Thyroid gland (tissue), 4 donors: ENCODE data around the gene CIB2.

Experiments
- CTCF ChIP-seq, 6 experiments: fragments of 200-600 bp in 3 of 6; fragments of 450-650 bp in 3 of 6; sonication (generic) in 3 of 6; IDR thresholded peaks; one replicate each; pipeline ENCODE4 v1.5.1; 2016 to 2019; ENCODE audit warnings: antibody characterized with exemption in 6 of 6, mild to moderate bottlenecking in 2 of 6, inconsistent platforms in 1 of 6, moderate library complexity in 1 of 6
- POLR2A ChIP-seq, 2 donors: fragments of 450-650 bp; IDR thresholded peaks; one replicate each; pipeline ENCODE4 v1.6.1; 2017; ENCODE audit warnings: antibody characterized with exemption in 2 of 2, mild to moderate bottlenecking in 2 of 2, moderate library complexity in 1 of 2

GRCh38 chr15:78155355-78155939 lies 24.2 kb upstream of the CIB2 start:
- no peak for TF ChIP-seq CTCF (IDR thresholded peaks at IDR 0.05)
- TF ChIP-seq POLR2A (IDR thresholded peaks at IDR 0.05): no peak
